GM19023 (cell line): Measurements from ENCODE around the gene CD72.

ENCODE experiments used
- ATAC-seq: cut with Tn5 transposase; IDR thresholded peaks from one replicate; pipeline ENCODE4 v1.9.1; 2021; ENCODE audit warnings: mild to moderate bottlenecking, moderate library complexity; ENCODE audit not compliant: unreplicated experiment

CD72 gene

GRCh38 chr9:35560625-35561337 lies 57.4 kb downstream of the CD72 start:
- no peak for ATAC-seq
